Measurements from ENCODE around the gene ZKSCAN1.

Gene ZKSCAN1

GRCh38 chr7:100038326-100038725 lies 22.9 kb downstream of the ZKSCAN1 start:
- DNase-seq (ENCODE audit: low read depth), result no peak

DNA sequence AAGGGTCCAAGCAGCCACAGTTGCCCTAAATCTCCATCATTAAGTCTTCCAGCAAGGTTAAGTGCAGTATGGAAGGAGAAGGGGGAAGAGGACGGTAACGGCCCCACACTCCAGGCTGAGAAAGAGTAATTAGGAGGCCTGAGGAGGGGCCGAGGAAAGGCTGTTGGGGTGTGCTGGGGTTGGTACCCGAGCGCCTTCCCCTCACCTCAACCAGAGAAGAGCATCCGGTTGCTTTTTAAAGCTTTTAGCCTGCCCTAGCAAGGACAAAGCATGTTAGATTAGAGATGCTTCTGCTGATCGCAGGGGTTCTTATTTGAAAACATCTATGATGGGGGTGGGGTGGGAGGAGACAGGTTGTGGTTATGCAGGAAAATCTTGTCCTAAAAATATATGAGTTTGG lies 25.2 kb downstream of the ZKSCAN1 start:
- DNase-seq (ENCODE audit: low read depth), result no peak

DNA sequence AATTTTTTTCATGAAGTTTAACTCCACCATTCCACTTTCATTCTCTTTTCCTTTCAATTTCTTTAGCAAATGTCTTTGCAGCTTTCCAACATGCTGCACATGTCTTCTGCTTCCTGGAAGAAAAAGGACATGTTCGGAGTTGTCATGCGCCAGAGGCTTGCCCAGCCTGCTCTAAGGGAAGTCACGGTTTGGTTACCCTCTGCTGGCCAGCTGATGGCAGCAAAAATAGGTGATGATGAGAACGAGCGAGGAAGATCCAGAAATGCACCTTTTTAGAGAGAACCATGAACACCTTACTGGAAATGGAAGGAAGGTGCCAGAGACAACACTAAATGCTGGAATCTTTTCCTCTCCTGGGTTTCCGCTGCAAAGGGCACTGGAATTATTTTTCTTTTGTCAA lies 29.3 kb downstream of the ZKSCAN1 start:
- no peak for DNase-seq (ENCODE audit: low read depth)

- no peak for DNase-seq (ENCODE audit: low read depth)
These were observed 33.3 kb downstream of the ZKSCAN1 start for GRCh38 chr7:100048680-100049079.

- DNase-seq (ENCODE audit: low read depth), result peak; percentile 72
These were observed 34.3 kb downstream of the ZKSCAN1 start, which contains the start of gene ZSCAN21 for GRCh38 chr7:100049441-100050291. Gene ZSCAN21 (plus strand): TSS chr7:100049774. CDS start chr7:100057007, 7,233 bp downstream.

GRCh38 chr7:100051611-100052010 lies 36.2 kb downstream of the ZKSCAN1 start:
- no peak for DNase-seq (ENCODE audit: low read depth)

DNA sequence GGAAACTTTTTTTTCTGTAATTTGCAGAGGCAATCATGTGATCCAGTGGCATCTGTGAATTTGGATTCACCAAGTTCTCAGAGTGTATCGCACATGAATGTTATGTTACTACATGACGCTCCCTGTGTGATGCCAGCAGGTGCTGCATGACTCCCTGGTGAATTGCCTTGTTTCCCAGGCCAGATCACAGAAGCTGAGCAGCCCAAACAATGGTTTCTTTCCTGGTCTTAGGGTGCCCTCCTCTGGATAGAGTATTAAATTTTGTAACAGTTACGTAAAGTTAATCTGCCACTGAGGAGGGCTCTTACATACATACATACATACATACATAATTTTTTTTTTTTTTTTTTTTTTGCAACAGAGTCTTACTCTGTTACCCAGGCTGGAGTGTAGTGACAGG lies 37.8 kb downstream of the ZKSCAN1 start:
- no peak for DNase-seq (ENCODE audit: low read depth)

DNA sequence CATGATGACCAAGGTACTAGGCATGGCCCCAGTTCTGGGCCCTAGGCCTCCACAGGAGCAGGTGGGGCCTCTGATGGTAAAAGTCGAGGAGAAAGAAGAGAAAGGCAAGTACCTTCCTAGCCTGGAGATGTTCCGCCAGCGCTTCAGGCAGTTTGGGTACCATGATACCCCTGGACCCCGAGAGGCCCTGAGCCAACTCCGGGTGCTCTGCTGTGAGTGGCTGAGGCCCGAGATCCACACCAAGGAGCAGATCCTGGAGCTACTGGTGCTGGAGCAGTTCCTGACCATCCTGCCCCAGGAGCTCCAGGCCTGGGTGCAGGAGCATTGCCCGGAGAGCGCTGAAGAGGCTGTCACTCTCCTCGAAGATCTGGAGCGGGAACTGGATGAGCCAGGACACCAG lies 41.6 kb downstream of the ZKSCAN1 start:
- DNase-seq (ENCODE audit: low read depth), result no peak

GRCh38 chr7:100059251-100059739 lies 43.9 kb downstream of the ZKSCAN1 start:
- no peak for DNase-seq (ENCODE audit: low read depth)

DNA sequence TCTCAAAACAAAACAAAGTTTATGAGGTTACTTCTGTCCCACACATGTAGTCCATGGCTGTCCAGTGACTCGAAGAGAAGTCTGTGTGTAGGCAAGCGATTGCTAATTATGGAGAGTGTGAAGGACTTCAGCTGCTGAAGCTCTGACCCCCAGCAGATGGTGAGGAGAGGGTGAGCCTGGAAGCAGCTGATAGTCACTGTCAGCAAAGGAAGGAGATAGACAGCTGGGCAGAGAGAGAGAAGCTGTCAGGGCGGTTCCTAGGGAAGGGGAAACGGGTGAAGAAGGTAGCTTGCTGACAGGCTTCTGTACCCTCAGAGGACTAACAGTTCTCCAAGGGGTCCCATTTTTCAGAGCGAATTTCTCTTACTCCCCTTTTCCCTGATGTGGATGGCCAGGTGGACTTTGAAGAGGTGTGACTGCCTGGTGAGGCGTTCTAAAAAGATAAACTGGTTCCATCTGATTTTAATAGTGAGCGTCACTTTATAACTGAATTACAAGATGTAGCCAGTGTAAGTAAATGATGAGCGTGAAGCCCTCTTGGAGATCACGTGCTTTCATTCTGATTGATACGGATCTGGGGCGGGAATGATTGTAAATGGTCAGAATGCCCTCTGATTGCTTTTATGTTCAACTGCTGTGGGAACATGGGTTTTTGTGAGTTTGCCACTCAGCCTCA lies 46.3 kb downstream of the ZKSCAN1 start:
- no peak for DNase-seq (ENCODE audit: low read depth)

- no peak for DNase-seq (ENCODE audit: low read depth)
These were observed 48.0 kb downstream of the ZKSCAN1 start for GRCh38 chr7:100063376-100063775.

DNA sequence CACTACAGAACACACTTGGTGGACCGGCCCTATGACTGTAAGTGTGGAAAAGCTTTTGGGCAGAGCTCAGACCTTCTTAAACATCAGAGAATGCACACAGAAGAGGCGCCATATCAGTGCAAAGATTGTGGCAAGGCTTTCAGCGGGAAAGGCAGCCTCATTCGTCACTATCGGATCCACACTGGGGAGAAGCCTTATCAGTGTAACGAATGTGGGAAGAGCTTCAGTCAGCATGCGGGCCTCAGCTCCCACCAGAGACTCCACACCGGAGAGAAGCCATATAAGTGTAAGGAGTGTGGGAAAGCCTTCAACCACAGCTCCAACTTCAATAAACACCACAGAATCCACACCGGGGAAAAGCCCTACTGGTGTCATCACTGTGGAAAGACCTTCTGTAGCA lies 48.8 kb downstream of the ZKSCAN1 start:
- no peak for DNase-seq (ENCODE audit: low read depth)

- no peak for DNase-seq (ENCODE audit: low read depth)
These were observed 50.2 kb downstream of the ZKSCAN1 start for GRCh38 chr7:100065452-100066186.

DNA sequence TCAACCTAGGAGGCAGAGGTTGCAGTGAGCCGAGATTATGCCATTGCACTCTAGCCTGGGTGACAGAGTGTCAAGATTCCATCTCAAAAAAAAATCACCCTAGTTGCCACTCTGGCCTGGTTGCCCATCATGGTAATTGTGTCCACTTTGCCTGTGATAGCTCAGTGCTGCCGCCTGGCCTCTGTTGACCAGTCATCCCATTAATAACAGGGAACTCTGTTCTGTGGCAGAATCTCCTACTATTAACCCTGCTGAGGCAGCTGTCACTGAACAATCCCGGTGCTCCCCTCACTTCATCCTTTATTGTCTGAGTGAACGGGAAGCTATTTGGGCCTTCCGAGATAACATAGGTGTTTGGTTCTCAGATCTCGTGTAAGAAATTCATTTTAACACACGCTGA lies 51.6 kb downstream of the ZKSCAN1 start:
- DNase-seq (ENCODE audit: low read depth), result no peak

- DNase-seq (ENCODE audit: low read depth), result no peak
These were observed 54.6 kb downstream of the ZKSCAN1 start for GRCh38 chr7:100069991-100070390.

GRCh38 chr7:100071018-100071723 lies 55.8 kb downstream of the ZKSCAN1 start:
- DNase-seq (ENCODE audit: low read depth), result no peak

DNA sequence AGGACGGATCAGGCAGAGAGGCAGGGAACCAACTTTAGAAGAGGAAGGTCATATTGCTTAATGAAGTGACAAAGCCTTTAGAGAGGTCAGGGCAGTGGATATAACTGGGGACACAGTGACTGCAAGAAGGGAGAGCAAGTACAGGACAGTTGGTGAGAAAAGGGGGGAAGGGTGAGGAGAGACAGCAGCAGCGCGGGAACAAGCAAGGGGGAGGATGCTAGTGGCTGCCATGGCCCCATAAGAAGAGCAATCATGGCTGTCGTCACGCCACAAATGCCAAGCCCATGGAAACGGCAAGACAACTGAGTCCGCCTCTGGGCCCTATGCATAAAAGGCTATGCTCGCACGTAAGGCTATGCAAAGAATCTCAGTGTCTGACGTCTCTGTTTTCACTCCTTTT lies 57.1 kb downstream of the ZKSCAN1 start:
- DNase-seq (ENCODE audit: low read depth), result no peak

GRCh38 chr7:100074841-100075240 lies 59.4 kb downstream of the ZKSCAN1 start:
- DNase-seq (ENCODE audit: low read depth), result no peak

DNA sequence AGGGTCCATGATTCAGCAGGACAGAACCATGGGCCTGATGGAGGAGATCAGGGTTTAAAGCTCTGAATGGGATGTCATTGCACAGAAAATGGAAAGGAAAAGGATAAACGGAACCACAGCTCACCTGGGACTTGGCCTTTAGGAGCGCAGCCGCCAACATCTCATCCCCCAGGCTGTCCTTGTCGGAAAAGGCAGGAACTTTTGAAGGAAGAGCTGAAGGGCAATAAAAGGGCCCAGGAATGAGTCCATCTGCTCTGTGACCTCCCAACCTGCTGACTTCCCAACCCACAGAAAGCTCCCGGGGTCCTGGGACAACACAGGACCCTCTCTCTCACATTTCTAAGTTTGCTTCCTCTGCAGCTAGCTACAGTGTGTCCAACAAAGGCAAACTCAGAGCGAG lies 60.0 kb downstream of the ZKSCAN1 start:
- DNase-seq (ENCODE audit: low read depth), result no peak

DNA sequence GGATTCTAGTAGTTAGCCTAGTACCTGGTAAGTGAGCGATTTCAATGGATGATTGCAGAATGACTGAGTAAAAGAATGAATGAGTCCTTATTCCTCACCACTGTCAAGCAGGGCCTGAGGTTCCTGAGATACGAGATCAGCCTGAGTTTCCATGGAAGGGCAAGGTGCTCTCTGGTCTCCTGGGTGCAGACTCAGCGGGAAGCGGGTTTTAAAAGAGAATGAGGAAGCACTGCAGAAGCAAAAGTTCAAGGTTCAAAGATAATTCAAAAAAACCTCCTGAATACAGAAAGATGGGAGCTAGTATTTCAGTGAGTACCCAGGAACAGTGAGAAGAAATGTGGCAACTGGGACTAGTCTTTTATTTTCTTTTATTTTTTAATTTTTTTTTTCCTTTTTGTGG lies 61.8 kb downstream of the ZKSCAN1 start:
- DNase-seq (ENCODE audit: low read depth), result no peak

DNA sequence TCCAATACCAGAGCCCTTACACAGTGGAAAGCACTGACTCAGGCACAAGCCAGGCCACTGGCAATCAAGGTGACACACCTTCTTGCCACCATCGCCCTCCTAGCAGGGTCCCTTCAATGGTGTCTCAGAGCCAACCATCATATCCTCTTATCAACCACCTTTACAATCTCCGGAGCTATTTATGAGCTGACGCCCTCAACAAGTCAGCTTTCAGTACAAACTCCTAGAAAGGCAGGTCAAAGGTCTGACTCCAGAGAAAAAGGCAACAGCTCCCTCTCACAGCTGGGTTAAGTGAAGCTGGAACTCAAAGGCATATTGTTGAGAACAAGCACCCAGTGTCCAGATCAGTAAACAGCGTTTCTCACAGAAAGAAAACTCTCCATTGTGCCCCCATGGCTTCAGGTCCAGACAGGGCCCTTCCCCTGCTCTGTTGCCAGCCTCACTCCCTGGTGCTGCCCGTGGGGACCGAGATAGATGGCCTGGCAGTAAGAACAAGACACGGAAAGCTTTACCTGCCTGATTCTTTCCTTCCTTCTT lies 63.7 kb downstream of the ZKSCAN1 start:
- no peak for DNase-seq (ENCODE audit: low read depth)

Measured in stimulated activated CD8-positive, alpha-beta memory T cell treated with anti-CD3 and anti-CD28 coated beads, Interleukin-15, amount 100 ng/mL, for 1 hour (primary cell).